Measurements from ENCODE around the gene BBIP1. TPM values are rescaled to one million over a fixed set of nuclear protein-coding genes. Genes with fewer than 3 reads are reported as not detected.

The BBIP1 gene
- total RNA-seq, 1 experiment from 2014 or later, result 19.0 TPM

- no peak for ATAC-seq
- Mint-ChIP-seq H3K9me3 (peaks cover 6% of the 10 kb centered on the region; the same call in 1 of the 2 replicates), H3K27ac (no peak overlapping the region), H3K27me3 (ENCODE audit: low read depth) (no peaks in the 10 kb centered on the region), H3K4me3 (no peak overlapping the region), H3K4me1 (peaks cover 41% of the 10 kb centered on the region), H3K36me3 (peaks cover 7% of the 10 kb centered on the region; the same call in 1 of the 2 replicates)
- ChIA-PET CTCF (no interaction called here), POLR2A (interaction anchor here (0.7 kb wide), 1 partner anchor 939 kb away, joined by 3 read pairs; no protein-coding TSS in a partner anchor)
- no peak for TF ChIP-seq SOX15 (CRISPR knock-in tag; IDR thresholded peaks at IDR 0.05)
- TF ChIP-seq ATF6 (CRISPR knock-in tag; IDR thresholded peaks at IDR 0.05), result no peak
- no peak for TF ChIP-seq ATF3 (CRISPR knock-in tag; conservative IDR thresholded peaks at IDR 0.05)
- no peak for TF ChIP-seq ZSCAN18 (CRISPR knock-in tag; IDR thresholded peaks at IDR 0.05)
- no peak for TF ChIP-seq JUN (CRISPR knock-in tag; IDR thresholded peaks at IDR 0.05)
- TF ChIP-seq JAZF1 (CRISPR knock-in tag; IDR thresholded peaks at IDR 0.05), result no peak
- TF ChIP-seq HMGXB4 (CRISPR knock-in tag; IDR thresholded peaks at IDR 0.05), result no peak
- TF ChIP-seq ZNF512 (CRISPR knock-in tag; IDR thresholded peaks at IDR 0.05; ENCODE audit: borderline replicate concordance), result no peak
- TF ChIP-seq ESRRA (CRISPR knock-in tag; IDR thresholded peaks at IDR 0.05; ENCODE audit: borderline replicate concordance), result no peak
- no peak for TF ChIP-seq NFYB (CRISPR knock-in tag; conservative IDR thresholded peaks at IDR 0.05; ENCODE audit: low read depth)
- TF ChIP-seq GTF2I (CRISPR knock-in tag; conservative IDR thresholded peaks at IDR 0.05), result no peak
- TF ChIP-seq MYBL2 (CRISPR knock-in tag; IDR thresholded peaks at IDR 0.05), result no peak
- TF ChIP-seq ZNF219 (CRISPR knock-in tag; IDR thresholded peaks at IDR 0.05; ENCODE audit: borderline replicate concordance), result no peak
- TF ChIP-seq HMGA2 (CRISPR knock-in tag; IDR thresholded peaks at IDR 0.05), result no peak
- TF ChIP-seq PREB (CRISPR knock-in tag; IDR thresholded peaks at IDR 0.05; ENCODE audit: borderline replicate concordance), result no peak
- TF ChIP-seq EMX1 (CRISPR knock-in tag; IDR thresholded peaks at IDR 0.05), result no peak
- TF ChIP-seq NFE2L1 (CRISPR knock-in tag; IDR thresholded peaks at IDR 0.05), result no peak
- no peak for DNase-seq (ENCODE audit: low spot score)
Observed at GRCh38 chr10:110947061-110947595, 28.1 kb upstream of the BBIP1 start.

GRCh38 chr10:110946496-110946895 lies 27.5 kb upstream of the BBIP1 start:
- no peak overlapping the region for H3K4me3 Mint-ChIP-seq
- no peaks in the 10 kb centered on the region for H3K27me3 Mint-ChIP-seq (ENCODE audit: low read depth)
- peaks cover 7% of the 10 kb centered on the region; the same call in 1 of the 2 replicates for H3K36me3 Mint-ChIP-seq
- H3K9me3 Mint-ChIP-seq, result peaks cover 6% of the 10 kb centered on the region; the same call in 1 of the 2 replicates
- ChIA-PET POLR2A (no interaction called here), CTCF (no interaction called here)
- no peak overlapping the region for H3K27ac Mint-ChIP-seq
- no peak for ATAC-seq
- peaks cover 44% of the 10 kb centered on the region for H3K4me1 Mint-ChIP-seq
- no peak for DNase-seq (ENCODE audit: low spot score)
- no peak for TF ChIP-seq E2F4 (CRISPR knock-in tag; IDR thresholded peaks at IDR 0.05; ENCODE audit: borderline replicate concordance, low read depth)
- no peak for TF ChIP-seq ATF1 (CRISPR knock-in tag; IDR thresholded peaks at IDR 0.05)
- TF ChIP-seq CREM (CRISPR knock-in tag; IDR thresholded peaks at IDR 0.05), result no peak
- no peak for TF ChIP-seq STAT6 (CRISPR knock-in tag; conservative IDR thresholded peaks at IDR 0.05; ENCODE audit: low read depth)
- no peak for TF ChIP-seq CBFB (CRISPR knock-in tag; IDR thresholded peaks at IDR 0.05; ENCODE audit: low read depth)
- TF ChIP-seq MYBL2 (CRISPR knock-in tag; IDR thresholded peaks at IDR 0.05), result no peak
- TF ChIP-seq ELF4 (CRISPR knock-in tag; IDR thresholded peaks at IDR 0.05; ENCODE audit: low read depth), result no peak
